NCI-H1436 (cell line): ENCODE results near the gene FASTK.
A peak's percentile ranks its signal among the peaks of the same experiment; 100 is the strongest.

Experiments used
- DNase-seq: peaks from one replicate; lab custom pipeline; 2025; lab: John Stamatoyannopoulos, UW

FASTK gene

DNA sequence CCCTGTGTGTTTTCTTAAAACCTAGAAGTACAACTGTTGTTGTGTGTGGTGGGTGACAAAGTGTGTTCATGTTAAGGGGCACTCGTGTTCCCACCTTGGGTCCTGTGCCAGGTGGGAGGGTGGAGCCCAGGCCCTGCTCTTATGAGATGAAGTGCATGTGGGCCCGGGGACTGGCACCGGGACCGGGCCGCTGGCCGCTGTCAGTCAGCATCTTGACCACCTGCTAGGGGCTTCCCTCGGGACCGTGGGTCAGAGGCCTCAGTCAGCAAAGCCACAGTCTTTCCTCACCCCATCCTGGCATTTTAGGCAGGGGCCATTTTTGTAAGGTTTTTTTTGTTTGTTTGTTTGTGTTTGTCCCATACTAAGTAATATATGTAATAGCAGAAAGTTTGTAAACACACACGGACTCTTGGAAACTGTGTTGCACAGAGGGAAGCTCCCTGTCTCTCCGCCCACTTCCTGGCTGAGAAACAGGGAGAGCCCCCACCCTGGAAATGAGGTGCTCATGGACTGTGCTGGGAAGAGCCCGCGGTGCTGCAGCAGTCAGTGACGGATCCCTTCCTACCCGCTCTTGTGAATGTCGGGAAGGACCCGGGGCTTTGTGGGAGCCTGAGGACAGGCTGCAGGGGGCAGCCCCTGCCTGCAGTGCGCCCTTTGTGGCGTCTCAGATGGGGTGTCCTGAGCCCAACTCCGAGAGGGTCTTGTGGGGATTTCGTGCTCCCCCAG, 19.0 kb upstream of the FASTK start:
- DNase-seq, result no peak

DNA sequence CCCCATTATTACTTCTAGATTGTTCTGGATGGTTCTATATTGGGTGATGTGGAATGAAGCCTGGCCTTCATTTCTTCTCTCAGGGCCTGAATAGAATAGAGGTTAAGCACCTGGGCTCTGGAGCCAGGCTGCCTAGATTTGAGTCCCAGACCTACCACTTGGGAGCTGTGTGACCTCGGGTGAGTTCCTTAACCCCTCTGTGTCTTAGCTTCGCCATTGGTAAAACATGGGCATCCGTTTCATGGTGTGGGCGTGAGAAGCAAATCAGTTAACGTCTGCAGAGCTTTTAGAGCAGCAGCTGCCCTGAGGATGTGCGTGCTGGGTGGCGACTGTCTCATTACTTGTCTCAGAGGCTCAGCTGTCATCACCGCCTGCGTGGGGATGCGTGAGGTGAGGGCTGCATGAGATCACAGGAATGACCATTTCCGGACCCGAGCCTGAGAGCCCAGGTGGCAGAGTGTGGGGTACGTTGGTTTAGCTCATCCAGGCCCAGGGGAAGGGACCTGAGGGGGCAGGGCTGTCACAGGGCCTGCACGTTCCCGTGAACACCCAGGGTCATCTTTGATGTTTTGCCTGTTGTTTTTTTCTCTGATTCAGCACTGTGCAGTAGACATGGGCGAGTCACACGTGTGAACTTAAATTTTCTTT, 15.3 kb upstream of the FASTK start:
- no peak for DNase-seq

DNA sequence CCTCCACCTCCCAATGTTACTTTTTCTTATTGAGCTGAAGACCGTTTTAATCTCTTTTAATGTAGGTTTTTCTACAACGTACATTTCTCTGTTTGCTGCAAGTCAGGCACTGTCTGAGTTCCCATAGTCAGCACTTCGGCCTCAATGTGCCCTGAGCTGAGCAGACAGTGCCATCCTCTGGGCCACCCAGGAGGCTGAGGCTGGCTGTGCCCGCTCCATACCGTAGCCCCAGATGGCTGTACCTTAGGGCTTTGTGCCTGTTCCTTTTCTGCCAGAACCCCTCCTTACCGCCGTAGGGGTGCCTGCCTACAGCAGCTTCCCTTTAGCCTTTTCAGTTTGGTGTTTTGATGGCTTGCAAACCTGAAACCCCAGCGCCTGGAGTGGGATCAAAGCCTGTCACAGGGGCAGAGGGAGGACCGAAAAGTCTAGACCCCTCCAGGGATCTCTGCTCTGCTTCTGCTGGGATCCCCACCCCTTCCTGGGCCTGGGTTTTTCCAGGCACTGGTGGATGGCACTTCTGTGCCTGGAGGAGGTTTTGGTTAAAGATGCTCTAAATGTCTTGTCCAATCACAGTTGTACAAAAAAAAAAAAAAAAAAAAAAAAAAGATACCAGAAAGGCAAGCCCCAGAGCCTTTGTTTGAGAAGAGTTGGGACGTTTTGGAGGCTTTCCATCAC, 14.7 kb upstream of the FASTK start:
- no peak for DNase-seq

DNA sequence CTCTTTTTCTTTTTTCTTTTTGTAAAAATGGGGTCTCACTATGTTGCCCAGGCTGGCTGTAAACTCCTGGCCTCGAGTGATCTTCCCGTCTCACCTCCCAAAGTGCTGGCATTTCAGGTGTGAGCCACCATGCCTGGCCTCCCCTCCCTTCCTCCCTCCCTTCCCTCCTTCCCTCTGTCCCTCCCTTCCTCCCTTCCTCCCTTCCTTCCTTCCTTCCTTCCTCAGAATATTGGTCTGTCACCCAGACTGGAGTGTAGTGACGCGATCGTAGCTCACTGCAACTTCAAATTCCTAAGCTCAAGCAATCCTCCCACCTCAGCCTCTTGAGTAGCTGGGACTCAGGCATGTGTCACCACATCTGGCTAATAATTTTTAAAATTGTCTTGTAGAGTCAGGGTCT, 14.1 kb upstream of the FASTK start:
- DNase-seq, result no peak

DNA sequence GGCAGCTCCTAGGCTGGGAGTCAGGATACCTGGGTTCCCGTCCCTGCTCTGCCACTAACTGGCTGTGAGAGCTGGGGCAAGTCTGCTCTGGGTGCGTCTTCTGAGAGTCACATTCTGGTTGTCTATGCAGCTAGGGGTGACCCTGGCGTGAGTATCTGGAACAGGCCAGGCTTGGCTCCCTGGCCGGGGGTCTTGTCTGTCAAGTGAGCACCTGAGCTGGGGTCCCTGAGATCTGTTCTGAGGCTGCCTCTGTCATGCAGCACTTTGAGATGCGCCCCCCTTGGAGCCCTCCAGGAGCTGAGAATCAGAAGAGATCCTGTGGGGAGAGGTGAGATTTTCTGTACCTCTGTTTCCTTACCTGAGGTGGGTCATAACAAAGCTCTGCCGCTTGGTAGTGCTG, 13.1 kb upstream of the FASTK start:
- no peak for DNase-seq

DNA sequence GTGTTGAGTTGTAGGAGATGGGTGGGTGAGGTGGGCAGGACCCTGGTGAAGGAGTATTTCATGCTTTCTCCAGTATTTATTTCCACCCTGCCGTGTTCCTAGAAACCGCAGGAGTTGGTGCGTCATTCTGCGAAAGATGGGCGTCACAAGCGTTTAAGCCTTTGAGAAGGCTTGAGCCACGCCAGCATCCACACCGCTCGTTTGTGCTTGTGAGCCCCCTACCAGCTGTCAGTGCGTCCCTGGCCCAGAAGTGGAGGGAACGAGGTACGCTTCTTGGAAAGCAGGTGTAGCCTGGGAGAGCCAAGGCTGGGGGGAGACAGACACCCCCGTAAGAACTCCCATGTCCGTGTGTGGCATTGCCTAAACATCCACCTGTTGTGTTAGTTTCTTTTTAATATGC, 11.4 kb upstream of the FASTK start:
- no peak for DNase-seq

DNA sequence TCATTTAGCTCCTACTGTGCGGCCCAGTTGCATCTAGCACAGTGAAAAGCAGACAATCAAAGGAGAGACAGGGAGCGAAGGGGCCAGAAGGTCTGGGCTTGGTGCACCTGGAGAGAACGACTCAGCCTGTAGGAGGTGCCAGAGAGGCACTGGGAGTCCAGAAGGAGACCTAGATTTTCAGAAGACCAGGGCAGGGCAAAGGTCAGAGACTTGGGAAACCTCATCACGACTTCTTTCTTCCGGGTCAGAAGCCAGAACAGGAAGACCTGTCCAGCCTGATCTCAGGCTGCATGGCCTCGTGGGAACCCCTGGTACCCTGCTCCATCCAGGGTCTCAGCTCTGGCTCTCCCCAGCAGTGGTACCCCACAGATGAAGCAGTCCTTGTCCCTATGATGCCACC, 10.8 kb upstream of the FASTK start:
- DNase-seq, result no peak

DNA sequence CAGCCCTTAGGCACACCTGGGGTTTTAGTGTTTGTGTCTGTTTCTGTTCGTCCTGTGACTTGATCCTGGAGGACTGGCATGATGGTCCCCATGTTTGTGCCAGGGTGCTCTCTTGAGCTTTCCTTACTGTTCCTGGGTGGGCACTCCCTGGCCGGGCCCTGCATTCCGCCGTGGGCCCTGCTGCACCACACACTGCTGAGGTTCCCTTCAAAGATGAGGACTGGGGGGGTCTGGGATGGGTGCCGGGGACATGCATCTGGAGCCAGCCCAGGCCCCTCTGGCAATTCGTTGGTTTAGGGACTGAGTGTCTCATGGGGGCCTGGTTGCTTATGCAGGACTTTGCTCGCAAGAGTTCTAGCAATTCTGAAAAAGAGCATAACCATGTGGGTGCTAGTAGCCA, 10.4 kb upstream of the FASTK start:
- DNase-seq, result no peak

DNA sequence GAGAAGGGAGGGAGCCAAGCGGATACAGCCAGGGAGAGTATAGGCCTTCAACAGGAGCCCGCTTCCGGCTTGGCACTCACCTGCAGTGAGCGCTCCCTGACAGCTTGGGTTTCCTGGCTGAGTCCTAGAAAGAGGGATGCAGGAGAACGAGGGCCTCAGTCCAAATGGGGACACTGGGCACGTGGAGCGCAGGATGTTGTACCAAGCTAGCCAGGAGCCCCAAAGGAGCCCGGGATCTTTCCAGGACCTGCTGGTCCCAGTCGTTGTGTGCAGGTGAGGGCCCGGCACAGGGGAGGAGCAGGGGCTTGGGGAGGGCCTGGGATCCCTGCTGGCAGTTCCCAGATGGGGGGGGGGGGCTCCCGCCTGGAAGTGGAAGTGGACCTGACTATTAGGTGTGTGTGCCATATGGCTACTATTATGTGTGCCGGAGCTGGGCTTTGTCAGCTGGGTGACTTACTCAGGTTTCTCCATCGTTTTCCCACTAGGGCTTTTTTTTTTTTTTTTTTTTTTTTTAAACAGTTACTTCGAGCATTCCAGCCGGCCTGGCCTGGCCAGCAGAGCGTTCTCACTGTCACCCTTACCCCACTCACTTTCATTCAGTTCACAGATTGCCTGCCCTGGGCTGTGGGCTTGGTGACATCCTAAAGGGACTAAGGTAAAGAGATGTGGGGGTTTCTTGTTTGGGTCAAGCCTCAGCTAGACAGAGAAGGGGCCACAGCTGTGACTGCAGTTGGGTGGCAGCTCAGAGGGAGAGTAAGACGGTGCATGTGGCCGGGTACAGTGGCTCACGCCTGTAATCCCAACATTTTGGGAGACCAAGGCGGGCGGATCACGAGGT, 9.5 kb upstream of the FASTK start:
- DNase-seq, result no peak

DNA sequence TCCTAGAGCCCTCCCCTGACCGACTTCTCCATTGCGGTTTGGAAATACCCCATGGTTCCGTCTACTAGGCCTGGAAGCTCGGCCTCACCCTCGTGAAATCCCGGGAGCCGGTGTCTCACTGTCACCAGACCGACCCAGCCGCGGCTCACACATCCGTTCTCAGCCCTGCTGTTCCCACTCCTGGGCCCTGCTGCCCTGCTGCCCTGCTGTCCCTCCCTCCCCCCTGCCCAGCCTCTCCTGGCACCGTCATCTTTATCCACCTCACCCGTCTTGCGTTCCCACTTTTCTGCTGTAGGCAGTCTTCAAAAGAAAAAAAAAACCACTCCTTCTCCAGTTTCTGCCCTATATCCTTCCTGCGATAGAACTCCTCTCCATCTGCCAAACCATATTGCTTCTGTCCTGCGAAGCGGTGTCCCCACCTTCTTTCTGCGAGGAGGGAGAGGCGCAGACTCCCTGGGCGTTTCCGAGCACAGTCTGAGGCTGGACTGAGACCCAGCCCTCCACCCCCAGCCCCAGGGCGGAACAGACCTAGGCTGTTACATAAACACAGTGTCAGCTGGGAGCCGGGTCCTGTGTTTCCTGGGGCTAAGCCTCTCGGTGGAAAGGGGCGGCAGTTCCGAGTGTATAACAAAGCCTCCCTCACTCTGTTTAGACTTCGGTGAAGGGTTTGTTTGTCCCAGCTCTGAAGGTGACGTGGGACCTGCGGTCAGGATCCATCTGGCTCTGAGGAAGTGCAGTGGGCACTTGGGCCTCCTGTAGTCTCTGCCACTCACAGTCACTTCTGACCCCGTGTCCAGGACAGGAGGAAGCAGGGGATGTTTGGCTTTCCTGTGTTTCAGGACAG, 8.5 kb upstream of the FASTK start:
- no peak for DNase-seq

DNA sequence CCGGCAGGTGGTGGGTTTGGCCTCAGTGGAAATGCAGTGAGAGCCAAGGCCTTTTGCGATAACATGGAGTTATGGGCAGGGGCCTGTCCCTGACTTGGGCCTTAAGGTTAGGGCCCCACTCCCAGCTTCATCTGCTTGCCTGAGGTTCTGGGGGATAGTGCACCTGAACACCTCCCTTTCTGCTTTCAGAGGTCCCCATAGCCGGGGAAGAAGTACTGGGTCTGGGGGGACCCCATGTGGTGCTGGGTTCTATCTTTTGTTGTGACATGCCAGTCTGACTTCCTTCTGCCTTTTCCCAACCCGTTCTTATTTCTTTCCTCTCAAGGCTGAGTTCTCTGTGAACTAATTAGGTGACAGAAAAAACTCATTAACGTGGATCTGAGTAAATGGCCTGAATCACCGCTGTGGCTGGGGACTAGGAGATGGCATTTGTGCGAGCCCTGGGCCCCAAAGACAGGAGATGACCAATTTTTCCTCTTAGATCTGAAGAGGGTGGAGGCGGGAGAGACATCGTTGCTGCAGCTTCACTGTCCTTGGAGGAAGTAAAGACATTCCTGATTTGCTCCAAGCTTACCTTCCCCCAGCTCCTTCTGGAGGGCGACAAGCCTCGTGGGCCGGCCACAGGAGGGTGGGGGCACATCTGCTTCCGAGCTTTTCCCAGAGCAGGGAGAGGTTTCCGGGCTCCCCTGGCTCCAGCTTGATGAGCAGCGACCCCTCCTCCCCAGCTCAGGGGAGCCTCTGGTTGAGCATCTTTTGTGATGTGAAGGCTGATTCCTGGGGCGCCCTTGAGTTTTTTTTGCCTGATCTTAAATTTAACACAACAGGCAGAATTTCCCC, 7.6 kb upstream of the FASTK start:
- DNase-seq, result no peak

DNA sequence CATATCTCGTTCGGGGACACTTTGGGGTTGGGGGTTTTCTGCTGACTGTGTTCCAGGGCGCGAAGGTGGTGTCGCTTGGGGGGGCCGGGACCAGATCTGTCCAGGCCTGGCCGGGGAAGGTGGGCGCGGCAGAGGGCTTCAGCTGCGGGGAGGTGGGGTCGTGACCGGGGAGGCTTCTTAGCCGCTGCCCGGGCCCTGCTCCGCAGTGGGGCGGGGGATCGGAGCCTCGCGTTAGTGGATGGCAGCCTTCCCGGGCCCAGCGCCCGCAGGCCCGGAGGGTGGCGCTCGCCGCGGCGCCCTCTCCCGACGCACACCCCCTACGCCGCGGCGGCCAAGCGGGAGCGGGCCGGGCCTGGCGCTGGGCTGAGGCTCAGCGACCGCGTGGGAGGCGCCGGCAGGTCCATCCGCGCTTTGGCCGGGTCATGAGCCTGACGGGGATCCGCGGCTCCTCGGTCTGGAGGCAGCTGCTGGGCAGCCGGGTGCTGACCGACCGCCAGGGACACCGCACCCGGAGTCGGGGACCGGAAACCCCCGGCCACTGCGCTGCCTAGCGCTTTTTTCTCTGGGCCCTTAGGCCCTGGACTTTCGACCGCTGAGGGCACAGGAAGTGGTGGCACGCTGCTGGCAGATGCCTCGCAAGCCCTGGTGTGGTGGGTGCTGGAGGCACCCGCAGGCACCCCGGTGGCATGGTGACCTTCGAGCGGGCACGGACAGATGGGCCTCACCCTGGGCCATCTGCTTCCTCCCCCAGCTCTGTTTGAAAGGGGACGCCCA, 6.8 kb upstream of the FASTK start:
- no peak for DNase-seq

DNA sequence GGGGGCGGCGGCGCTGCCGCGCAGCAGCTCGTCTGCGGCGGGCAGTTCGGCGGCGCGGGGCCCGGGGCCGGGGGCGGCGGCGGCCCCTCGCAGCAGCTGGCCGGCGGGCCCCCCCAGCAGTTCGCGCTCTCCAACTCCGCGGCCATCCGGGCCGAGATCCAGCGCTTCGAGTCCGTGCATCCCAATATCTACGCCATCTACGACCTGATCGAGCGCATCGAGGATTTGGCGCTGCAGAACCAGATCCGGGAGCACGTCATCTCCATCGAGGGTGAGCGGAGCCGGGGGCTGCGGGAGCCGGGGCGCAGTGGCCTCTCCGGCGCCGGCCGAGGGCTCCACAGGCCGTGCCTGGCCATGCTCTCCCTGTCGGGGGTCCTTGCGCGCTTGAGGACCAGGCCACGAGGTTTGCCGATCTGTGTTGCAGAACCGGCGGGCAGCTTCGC, 6.2 kb upstream of the FASTK start:
- DNase-seq, result no peak

DNA sequence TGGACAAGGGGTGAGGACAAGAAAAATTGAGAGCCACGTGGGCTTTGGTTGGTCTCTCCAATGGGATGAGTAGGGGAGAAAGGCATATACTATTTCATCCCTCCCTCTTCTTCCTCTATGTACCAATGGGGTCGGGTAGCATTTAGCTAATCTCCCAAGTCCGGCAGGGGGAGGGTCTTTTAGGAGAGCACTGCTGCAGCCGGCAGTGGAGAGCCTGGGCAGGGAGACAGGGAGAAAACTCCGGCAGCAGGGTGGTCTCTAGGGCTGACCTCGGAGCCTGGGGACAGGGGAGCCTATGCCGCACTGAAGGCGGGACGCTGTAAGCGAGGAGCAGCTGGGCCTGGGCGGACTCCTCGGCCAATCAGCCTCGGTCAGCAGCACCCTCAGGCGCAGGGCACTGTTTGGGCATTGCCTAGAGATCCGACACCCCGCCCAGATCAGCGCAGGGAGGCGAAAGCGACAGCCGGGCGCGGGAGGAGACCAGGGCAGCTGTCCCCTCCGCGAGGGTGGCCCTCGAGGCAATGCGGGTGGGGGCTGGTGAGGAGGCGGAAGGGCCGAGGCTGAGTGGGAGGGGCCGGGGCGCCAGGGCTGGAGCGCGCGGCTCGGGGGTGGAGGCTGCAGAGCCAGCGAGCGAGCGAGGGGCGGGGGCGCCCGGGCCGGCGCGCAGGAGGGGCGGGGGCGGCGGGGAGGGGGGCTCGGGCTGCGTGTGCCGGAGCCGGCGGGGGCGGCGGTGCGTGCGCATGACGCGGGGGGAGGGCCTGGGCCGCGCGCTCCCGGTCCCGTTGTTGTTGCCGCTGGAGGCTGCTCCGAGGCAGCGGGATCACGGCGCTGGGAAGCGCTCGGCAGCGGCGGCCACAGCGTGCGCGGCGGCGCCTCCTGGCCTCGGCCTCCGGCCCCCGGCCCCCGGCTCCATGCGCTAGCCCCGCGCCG, 5.3 kb upstream of the FASTK start, which contains the start of gene AGAP3:
AGAP3 (plus strand) TSS at position 785 of the 930 bp plus-strand sequence. CDS start 267 bp downstream, outside the sequence.
- peak; percentile 44 for DNase-seq

DNA sequence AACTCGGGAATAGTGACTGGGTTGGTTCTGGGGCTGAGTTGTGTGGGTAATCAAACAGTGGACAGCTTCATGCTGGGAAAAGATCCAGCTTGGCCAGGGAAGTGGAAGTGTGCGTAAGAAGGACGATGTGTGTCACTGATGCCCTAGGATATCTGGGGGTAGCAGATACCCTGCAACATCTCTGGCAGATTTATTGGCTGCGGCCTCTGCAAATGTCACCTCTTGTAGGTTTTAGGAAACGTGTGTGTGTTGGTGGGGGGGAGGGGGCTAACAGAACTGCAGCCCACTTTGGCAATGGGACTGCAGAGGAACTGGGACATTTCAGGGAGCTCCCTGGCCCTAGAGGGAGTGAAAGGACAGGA, 4.7 kb upstream of the FASTK start:
- no peak for DNase-seq

DNA sequence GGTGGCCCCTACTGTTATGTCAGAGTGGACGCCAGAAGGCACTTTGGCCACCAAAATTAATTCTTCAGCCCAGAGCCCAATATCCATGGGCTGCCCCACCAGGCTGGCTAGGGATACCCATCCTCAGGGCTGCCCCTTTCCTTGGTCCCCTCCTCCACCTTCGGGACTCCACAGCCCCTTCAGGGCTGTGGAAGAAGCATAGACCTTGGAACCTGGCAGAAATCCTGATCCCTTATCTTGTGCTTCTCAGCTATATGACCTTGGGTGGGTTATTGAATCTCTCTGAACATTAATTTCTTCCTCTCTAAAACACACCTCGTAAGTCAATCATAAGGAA, 3.2 kb upstream of the FASTK start:
- DNase-seq, result no peak

DNA sequence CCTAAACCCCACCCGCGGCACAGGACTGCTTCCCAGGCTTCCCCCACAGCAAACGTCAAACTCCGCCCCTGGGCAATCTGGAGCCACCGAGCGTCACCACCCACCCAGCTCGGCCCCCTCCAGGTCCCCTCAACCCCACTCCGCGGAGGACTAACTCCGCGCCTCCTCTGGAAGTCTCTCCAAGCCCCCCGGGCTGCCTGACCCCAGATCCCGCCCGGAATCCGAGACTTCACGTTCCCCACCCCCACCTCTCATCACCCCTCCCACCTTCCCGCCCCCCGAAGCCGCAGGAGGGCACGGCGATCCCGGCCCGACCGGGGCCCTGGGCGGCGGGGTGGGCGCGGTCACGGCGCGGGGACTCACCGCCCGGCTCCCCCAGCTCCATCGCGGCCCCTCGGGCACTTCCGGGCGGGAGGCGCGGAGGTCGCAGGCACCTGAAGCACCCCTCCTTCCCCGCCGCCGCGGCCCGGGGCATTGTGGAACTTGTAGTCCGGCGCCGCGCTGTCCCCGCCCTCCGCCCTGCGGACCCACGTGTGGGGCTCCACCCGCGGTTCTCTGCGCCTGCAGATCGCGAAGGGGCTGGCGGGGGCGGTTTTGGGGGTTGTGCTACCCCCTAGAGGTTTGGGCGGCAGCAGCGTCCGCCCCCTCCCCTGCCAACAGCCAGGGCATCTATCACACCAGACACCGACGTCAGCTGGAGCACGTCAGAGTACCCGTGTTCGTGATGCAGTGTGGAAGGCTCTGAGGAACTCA, 2.6 kb upstream of the FASTK start, which contains the start of gene TMUB1:
TMUB1 (minus strand) TSS at position 423 of the 753 bp plus-strand sequence. CDS start 930 bp downstream, outside the sequence.
- peak; percentile 57 for DNase-seq
